Neural cell (in vitro differentiated cells): ENCODE data around the gene COMT. TPM values are rescaled to one million over a fixed set of nuclear protein-coding genes. Genes with fewer than 3 reads are reported as not detected.
A peak's percentile ranks its signal among the peaks of the same experiment; 100 is the strongest.

Source experiments
- H2AFZ ChIP-seq: fragments of 200-600, 300-800 bp; sonication (generic), shearing (Covaris generic); 2 replicates; pipeline ENCODE4 v1.6.0; 2014; ENCODE audit warnings: low read depth, mild to moderate bottlenecking, antibody characterized with exemption, low read length, moderate library complexity
- H3F3A ChIP-seq: fragments of 200-600 bp; shearing (Covaris generic); 2 replicates; pipeline ENCODE4 v1.6.1; 2016; ENCODE audit warnings: mild to moderate bottlenecking, moderate library complexity, mixed read lengths, antibody characterized with exemption, low read length; ENCODE audit not compliant: insufficient read depth, poor library complexity, severe bottlenecking
- H3K27ac ChIP-seq: fragments of 200-600, 300-800 bp; sonication (generic), shearing (Covaris generic); 2 replicates; pipeline ENCODE4 v1.5.1; 2014; ENCODE audit warnings: mild to moderate bottlenecking, low read length, moderate library complexity
- H3K27me3 ChIP-seq: fragments of 300-800, 200-600 bp; sonication (generic), shearing (Covaris generic); 2 replicates; pipeline ENCODE4 v1.6.0; 2014; ENCODE audit warnings: mild to moderate bottlenecking, low read depth, low read length, moderate library complexity; ENCODE audit not compliant: insufficient read depth
- H3K36me3 ChIP-seq: fragments of 300-800, 200-600 bp; sonication (generic), shearing (Covaris generic); 2 replicates; pipeline ENCODE4 v1.5.1; 2014; ENCODE audit warnings: mild to moderate bottlenecking, antibody characterized with exemption, low read length, moderate library complexity; ENCODE audit not compliant: insufficient read depth
- H3K4me2 ChIP-seq: fragments of 300-800, 200-600 bp; sonication (generic), shearing (Covaris generic); 2 replicates; pipeline ENCODE4 v1.6.0; 2014; ENCODE audit warnings: mild to moderate bottlenecking, low read length
- H3K4me3 ChIP-seq: fragments of 300-800, 200-600 bp; sonication (generic), shearing (Covaris generic); 2 replicates; pipeline ENCODE4 v1.5.1; 2014; ENCODE audit warnings: mild to moderate bottlenecking, low read length, moderate library complexity
- H3K79me2 ChIP-seq: fragments of 200-600 bp; shearing (Covaris generic); replicated peaks from 2 replicates; pipeline ENCODE4 v1.6.0; 2014; ENCODE audit warnings: mild to moderate bottlenecking, low read length, moderate library complexity; ENCODE audit not compliant: insufficient read depth
- H3K9ac ChIP-seq: fragments of 300-800, 200-600 bp; sonication (generic), shearing (Covaris generic); 2 replicates; pipeline ENCODE4 v1.6.1; 2016; ENCODE audit warnings: mild to moderate bottlenecking, low read length, mixed read lengths
- H3K9me2 ChIP-seq: fragments of 200-600 bp; shearing (Covaris generic); 2 replicates; pipeline ENCODE4 v1.6.1; 2016; ENCODE audit warnings: mild to moderate bottlenecking, low read length, mixed read lengths; ENCODE audit not compliant: insufficient read depth
- H3K9me3 ChIP-seq: fragments of 200-600, 300-800 bp; sonication (generic), shearing (Covaris generic); 2 replicates; pipeline ENCODE4 v1.6.1; 2016; ENCODE audit warnings: mild to moderate bottlenecking, mixed run types, low read length, moderate library complexity, mixed read lengths
- H4K20me1 ChIP-seq: fragments of 200-600 bp; shearing (Covaris generic); 2 replicates; pipeline ENCODE4 v1.6.1; 2016; ENCODE audit warnings: mild to moderate bottlenecking, mixed run types; ENCODE audit not compliant: insufficient read depth
- EP300 ChIP-seq: fragments of 450-650 bp; conservative IDR thresholded peaks from 2 replicates; pipeline ENCODE4 v1.6.1; 2014; ENCODE audit warnings: antibody characterized with exemption, mild to moderate bottlenecking, moderate library complexity; ENCODE audit not compliant: poor library complexity, severe bottlenecking
- MXI1 ChIP-seq: fragments of 450-650 bp; conservative IDR thresholded peaks from 2 replicates; pipeline ENCODE4 v1.6.1; 2014; ENCODE audit warnings: antibody characterized with exemption, mild to moderate bottlenecking; ENCODE audit not compliant: poor library complexity, severe bottlenecking
- RAD21 ChIP-seq: fragments of 450-650 bp; conservative IDR thresholded peaks from 2 replicates; pipeline ENCODE4 v1.6.1; 2014; ENCODE audit warnings: antibody characterized with exemption, mild to moderate bottlenecking, moderate library complexity
- SMC3 ChIP-seq: fragments of 450-650 bp; conservative IDR thresholded peaks from 2 replicates; pipeline ENCODE4 v1.6.1; 2014; ENCODE audit warnings: antibody characterized with exemption, mild to moderate bottlenecking, moderate library complexity; ENCODE audit not compliant: poor library complexity
- TAF1 ChIP-seq: IDR thresholded peaks from 2 replicates; pipeline ENCODE4 v1.6.1; 2012; ENCODE audit warnings: low read depth
- polyA plus RNA-seq: library from polyadenylated mRNA; depleted of rRNA; stranded (reverse); fragments of >200 nt; gene quantifications from 2 replicates; pipeline ENCODE4 v1.2.3, GENCODE V29; 2014
- TF ChIP-seq, protein P1 (sequence below): IDR thresholded peaks from 2 replicates; pipeline ENCODE4 v1.6.1; 2012; ENCODE audit warnings: borderline replicate concordance
- TF ChIP-seq, protein P2 (sequence below): fragments of 450-650 bp; IDR thresholded peaks from 2 replicates; pipeline ENCODE4 v1.5.1; 2014; ENCODE audit warnings: antibody characterized with exemption, mild to moderate bottlenecking, moderate library complexity; ENCODE audit not compliant: poor library complexity, severe bottlenecking

The COMT gene
- polyA plus RNA-seq, 1 donor from 2014 or later = 14.2 TPM

DNA sequence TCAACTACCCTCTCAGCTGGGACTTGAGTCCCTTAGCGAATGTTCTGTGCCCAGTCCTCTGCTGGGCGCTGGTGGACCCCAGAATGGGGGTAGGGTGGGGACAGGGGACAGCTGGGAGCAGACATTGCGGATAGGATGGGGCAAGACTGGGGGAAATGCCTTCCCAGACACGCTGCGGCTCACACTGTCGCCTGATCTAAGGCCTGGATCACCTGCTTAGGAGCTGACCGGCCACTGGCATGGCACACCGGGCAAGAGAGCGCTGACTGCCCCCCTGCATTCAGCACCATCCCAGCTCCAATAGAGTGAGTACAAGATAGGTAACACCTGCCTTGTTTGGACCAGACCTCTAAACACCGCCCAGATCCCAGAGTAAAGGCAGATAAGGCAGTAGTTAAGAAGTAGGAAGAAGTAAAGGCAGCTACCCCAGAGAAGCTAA, 73.6 kb downstream of the COMT start:
- H3K9ac ChIP-seq = peak overlapping the region; percentile 63
- peaks cover 21% of the 10 kb centered on the region for H3K27me3 ChIP-seq
- H3K27ac ChIP-seq = no peak overlapping the region

DNA sequence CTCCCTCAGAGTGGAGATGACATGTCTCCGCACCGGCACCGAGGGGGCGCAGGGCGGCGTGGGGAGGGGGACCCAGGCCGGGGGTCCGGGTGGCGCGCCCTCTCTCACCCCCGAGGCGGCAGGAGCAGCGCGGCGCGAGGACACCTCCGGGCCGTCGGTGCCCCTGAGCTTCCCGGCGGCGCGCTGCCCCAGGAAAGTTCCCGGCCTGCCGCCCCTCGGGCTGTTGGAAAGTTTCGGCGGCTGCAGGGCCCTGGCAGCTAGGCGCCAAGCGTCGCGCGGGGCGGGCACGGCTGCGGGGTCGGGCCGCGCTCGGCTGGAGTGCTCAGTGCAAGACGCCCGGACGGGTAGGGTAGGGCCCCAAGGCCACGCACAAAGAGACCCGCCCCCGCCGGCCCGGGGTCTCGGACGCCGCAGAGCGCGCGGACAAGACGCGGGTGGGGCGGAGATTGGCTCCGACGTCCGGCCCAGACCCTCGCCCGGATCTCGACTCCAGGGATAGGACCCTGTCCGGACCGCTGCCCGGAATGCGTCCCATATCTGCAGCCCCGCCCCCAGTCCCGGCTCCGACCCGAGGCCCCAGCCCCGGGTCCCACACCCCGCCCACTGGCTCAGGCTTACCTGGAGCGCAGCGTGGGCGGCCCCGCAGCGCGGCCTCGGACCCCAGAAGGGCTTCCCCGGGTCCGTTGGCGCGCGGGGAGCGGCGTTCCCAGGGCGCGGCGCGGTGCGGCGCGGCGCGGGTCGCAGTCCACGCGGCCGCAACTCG, 74.6 kb downstream of the COMT start:
- Histone ChIP-seq H3F3A (no peaks in the 10 kb centered on the region), H2AFZ (no peak overlapping the region), H3K27me3 (peaks cover 21% of the 10 kb centered on the region), H3K36me3 (no peaks in the 10 kb centered on the region), H3K27ac (no peak overlapping the region), H3K4me2 (peak overlapping the region; percentile 55), H3K4me3 (peak overlapping the region; percentile 76), H3K9ac (peak overlapping the region; percentile 63), H4K20me1 (no peaks in the 10 kb centered on the region), H3K9me2 (no peaks in the 10 kb centered on the region), H3K79me2 (no peaks in the 10 kb centered on the region), H3K9me3 (no peaks in the 10 kb centered on the region)
- no peak for TF ChIP-seq TAF1
- peak; percentile 79 for TF ChIP-seq MXI1

More for the DNA sequence above, 73.6 kb downstream of the COMT start:
- H4K20me1 ChIP-seq = no peaks in the 10 kb centered on the region
- H3K4me3 ChIP-seq = peak overlapping the region; percentile 76
- no peaks in the 10 kb centered on the region for H3K36me3 ChIP-seq
- no peak overlapping the region for H2AFZ ChIP-seq
- H3K4me2 ChIP-seq = peak overlapping the region; percentile 55
- H3K9me2 ChIP-seq = no peaks in the 10 kb centered on the region
- H3F3A ChIP-seq = no peaks in the 10 kb centered on the region
- no peaks in the 10 kb centered on the region for H3K9me3 ChIP-seq
- TF ChIP-seq SMC3 (no peak), EP300 (no peak), MXI1 (no peak), RAD21 (no peak), TAF1 (no peak)
- TF ChIP-seq, protein P1, sequence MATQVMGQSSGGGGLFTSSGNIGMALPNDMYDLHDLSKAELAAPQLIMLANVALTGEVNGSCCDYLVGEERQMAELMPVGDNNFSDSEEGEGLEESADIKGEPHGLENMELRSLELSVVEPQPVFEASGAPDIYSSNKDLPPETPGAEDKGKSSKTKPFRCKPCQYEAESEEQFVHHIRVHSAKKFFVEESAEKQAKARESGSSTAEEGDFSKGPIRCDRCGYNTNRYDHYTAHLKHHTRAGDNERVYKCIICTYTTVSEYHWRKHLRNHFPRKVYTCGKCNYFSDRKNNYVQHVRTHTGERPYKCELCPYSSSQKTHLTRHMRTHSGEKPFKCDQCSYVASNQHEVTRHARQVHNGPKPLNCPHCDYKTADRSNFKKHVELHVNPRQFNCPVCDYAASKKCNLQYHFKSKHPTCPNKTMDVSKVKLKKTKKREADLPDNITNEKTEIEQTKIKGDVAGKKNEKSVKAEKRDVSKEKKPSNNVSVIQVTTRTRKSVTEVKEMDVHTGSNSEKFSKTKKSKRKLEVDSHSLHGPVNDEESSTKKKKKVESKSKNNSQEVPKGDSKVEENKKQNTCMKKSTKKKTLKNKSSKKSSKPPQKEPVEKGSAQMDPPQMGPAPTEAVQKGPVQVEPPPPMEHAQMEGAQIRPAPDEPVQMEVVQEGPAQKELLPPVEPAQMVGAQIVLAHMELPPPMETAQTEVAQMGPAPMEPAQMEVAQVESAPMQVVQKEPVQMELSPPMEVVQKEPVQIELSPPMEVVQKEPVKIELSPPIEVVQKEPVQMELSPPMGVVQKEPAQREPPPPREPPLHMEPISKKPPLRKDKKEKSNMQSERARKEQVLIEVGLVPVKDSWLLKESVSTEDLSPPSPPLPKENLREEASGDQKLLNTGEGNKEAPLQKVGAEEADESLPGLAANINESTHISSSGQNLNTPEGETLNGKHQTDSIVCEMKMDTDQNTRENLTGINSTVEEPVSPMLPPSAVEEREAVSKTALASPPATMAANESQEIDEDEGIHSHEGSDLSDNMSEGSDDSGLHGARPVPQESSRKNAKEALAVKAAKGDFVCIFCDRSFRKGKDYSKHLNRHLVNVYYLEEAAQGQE = no peak
- TF ChIP-seq, protein P2, sequence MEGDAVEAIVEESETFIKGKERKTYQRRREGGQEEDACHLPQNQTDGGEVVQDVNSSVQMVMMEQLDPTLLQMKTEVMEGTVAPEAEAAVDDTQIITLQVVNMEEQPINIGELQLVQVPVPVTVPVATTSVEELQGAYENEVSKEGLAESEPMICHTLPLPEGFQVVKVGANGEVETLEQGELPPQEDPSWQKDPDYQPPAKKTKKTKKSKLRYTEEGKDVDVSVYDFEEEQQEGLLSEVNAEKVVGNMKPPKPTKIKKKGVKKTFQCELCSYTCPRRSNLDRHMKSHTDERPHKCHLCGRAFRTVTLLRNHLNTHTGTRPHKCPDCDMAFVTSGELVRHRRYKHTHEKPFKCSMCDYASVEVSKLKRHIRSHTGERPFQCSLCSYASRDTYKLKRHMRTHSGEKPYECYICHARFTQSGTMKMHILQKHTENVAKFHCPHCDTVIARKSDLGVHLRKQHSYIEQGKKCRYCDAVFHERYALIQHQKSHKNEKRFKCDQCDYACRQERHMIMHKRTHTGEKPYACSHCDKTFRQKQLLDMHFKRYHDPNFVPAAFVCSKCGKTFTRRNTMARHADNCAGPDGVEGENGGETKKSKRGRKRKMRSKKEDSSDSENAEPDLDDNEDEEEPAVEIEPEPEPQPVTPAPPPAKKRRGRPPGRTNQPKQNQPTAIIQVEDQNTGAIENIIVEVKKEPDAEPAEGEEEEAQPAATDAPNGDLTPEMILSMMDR = no peak
- no peaks in the 10 kb centered on the region for H3K79me2 ChIP-seq
